OCI-LY7 (cell line): Measurements from ENCODE around the gene COPE.

ENCODE experiments used
- CTCF ChIP-seq: fragments of 200-600 bp; sonication (generic); conservative IDR thresholded peaks from 2 replicates; pipeline ENCODE4 v1.5.1; 2014; ENCODE audit warnings: mild to moderate bottlenecking, antibody characterized with exemption, low read length, moderate library complexity, mixed read lengths
- EZH2phosphoT487 ChIP-seq: fragments of 200-600 bp; sonication (generic); IDR thresholded peaks from 2 replicates; pipeline ENCODE4 v1.6.1; 2018; ENCODE audit warnings: low read depth, borderline replicate concordance, mild to moderate bottlenecking, mixed run types, antibody characterized with exemption, low read length, moderate library complexity, mixed read lengths

GRCh38 chr19:18867751-18868150, 51.4 kb downstream of the COPE start:
- TF ChIP-seq CTCF (no peak), EZH2phosphoT487 (no peak)
